ENCODE measurements around the gene IL1RAPL2. TPM values are rescaled to one million over a fixed set of nuclear protein-coding genes. Genes with fewer than 3 reads are reported as not detected.

The IL1RAPL2 gene
- total and polyA plus RNA-seq, 2 donors (not counting 3 experiments of a cell fraction or from before 2014, with no cell fraction given) = not detected

DNA sequence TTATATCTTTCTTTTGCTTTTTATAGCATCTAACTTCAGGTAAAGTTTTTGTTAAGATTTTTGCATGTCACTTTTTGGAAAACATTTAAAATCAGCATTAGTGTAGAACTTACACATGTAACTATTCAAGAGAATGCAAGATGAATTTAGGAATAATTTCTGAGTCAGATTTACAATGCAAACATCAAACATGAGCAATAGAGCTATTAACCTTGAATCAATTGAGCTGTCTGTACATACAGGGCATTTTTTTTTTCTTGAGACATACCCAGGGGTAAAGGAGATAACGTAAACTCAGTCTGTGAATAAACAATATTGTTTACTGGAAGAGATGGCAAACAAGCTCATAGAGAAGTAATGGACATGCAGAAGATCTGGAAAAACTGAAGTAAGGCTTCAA, 311.5 kb downstream of the IL1RAPL2 start:
- Histone ChIP-seq H4K20me1 (replicated peaks; ENCODE audit: control insufficient read depth, extremely low read depth, insufficient read depth, low read length) (no peaks in the 10 kb centered on the region), H3K27ac (ENCODE audit: insufficient read depth, low read depth, low read length) (no peak overlapping the region), H3K4me1 (ENCODE audit: control insufficient read depth, extremely low read depth, insufficient read depth, low read length) (no peaks in the 10 kb centered on the region), H3K36me3 (ENCODE audit: control insufficient read depth in 2 of 2, extremely low read depth in 1 of 2, insufficient read depth in 2 of 2, low read length in 2 of 2) (no peaks in the 10 kb centered on the region), H3K79me2 (ENCODE audit: control insufficient read depth, insufficient read depth, low read length) (no peaks in the 10 kb centered on the region), H3K27me3 (ENCODE audit: control insufficient read depth in 2 of 2, insufficient read depth in 2 of 2, low read length in 2 of 2) (no peaks in the 10 kb centered on the region), H3K4me3 (replicated peaks in 1 of 3; ENCODE audit: insufficient read depth in 1 of 3, low read depth in 1 of 3, low read length in 3 of 3) (no peak overlapping the region), H2AFZ (ENCODE audit: low read depth, low read length) (no peak overlapping the region), H3K9me1 (replicated peaks; ENCODE audit: control insufficient read depth, extremely low read depth, insufficient read depth, low read length) (no peaks in the 10 kb centered on the region), H3K4me2 (ENCODE audit: insufficient read depth, low read length) (no peak overlapping the region), H3K9ac (replicated peaks; ENCODE audit: extremely low read depth, insufficient read depth, low read length) (no peak overlapping the region), H3K9me3 (replicated peaks; ENCODE audit: control insufficient read depth, insufficient read depth, low read length) (no peaks in the 10 kb centered on the region)
- TF ChIP-seq, protein P1, sequence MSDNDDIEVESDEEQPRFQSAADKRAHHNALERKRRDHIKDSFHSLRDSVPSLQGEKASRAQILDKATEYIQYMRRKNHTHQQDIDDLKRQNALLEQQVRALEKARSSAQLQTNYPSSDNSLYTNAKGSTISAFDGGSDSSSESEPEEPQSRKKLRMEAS (IDR thresholded peaks at IDR 0.05; ENCODE audit: insufficient read depth, insufficient read length) = no peak
- TF ChIP-seq POLR2AphosphoS5 (IDR thresholded peaks at IDR 0.05; ENCODE audit: insufficient read depth, low read depth, low read length) = no peak
- no peak for TF ChIP-seq POLR2A (IDR thresholded peaks at IDR 0.05; ENCODE audit: low read depth, low read length)
- TF ChIP-seq JUN (IDR thresholded peaks at IDR 0.05; ENCODE audit: borderline replicate concordance, insufficient read depth, insufficient read length, low read depth) = no peak
- TF ChIP-seq EZH2 (IDR thresholded peaks at IDR 0.05; ENCODE audit: borderline replicate concordance, low read depth, low read length, severe bottlenecking) = no peak
- TF ChIP-seq, protein P2, sequence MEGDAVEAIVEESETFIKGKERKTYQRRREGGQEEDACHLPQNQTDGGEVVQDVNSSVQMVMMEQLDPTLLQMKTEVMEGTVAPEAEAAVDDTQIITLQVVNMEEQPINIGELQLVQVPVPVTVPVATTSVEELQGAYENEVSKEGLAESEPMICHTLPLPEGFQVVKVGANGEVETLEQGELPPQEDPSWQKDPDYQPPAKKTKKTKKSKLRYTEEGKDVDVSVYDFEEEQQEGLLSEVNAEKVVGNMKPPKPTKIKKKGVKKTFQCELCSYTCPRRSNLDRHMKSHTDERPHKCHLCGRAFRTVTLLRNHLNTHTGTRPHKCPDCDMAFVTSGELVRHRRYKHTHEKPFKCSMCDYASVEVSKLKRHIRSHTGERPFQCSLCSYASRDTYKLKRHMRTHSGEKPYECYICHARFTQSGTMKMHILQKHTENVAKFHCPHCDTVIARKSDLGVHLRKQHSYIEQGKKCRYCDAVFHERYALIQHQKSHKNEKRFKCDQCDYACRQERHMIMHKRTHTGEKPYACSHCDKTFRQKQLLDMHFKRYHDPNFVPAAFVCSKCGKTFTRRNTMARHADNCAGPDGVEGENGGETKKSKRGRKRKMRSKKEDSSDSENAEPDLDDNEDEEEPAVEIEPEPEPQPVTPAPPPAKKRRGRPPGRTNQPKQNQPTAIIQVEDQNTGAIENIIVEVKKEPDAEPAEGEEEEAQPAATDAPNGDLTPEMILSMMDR (IDR thresholded peaks at IDR 0.05; ENCODE audit: extremely low read depth in 1 of 2, insufficient read depth in 1 of 2, low read depth in 1 of 2, low read length in 2 of 2) = no peak
- no peak for TF ChIP-seq FOS (IDR thresholded peaks at IDR 0.05; ENCODE audit: borderline replicate concordance, insufficient read depth, low read length)
- TF ChIP-seq MYC (IDR thresholded peaks at IDR 0.05; ENCODE audit: low read depth, low read length) = no peak
- TF ChIP-seq GATA2 (IDR thresholded peaks at IDR 0.05; ENCODE audit: insufficient read depth, insufficient read length, low read depth, low read length) = no peak
- intact Hi-C loops (cut with micrococcal nuclease) (no loop called here), dilution Hi-C loops (cut with MboI; ENCODE audit: extremely low pct_ligation_motif_present, low sequenced_read_pairs) (no loop called here)
- DNase-seq (ENCODE audit: low read depth, low spot score) (no peak), FAIRE-seq (no peak)
- no TSS peak for BruUV-seq (replicated peaks)
- ChIA-PET CTCF (no interaction called here), POLR2A (no interaction called here)
